Retinal pigment epithelial cell (primary cell): Measurements from ENCODE around the gene PPP2R5D.
A peak's percentile ranks its signal among the peaks of the same experiment; 100 is the strongest.

Experiments used
- DNase-seq: peaks from one replicate; pipeline ENCODE4 v3.0.0-alpha.2; 2010; ENCODE audit warnings: low read depth
- H3K4me3 ChIP-seq: 2 replicates; pipeline ENCODE4 v1.5.1; 2011; ENCODE audit warnings: mild to moderate bottlenecking, low read length, control low read depth, moderate library complexity
- CTCF ChIP-seq: conservative IDR thresholded peaks from 2 replicates; pipeline ENCODE4 v1.5.1; 2011; ENCODE audit warnings: low read depth, low read length, control low read depth, inconsistent platforms

Gene PPP2R5D

GRCh38 chr6:43016943-43017334 is 32.6 kb downstream of the PPP2R5D start:
- no peak overlapping the region for H3K4me3 ChIP-seq
- TF ChIP-seq CTCF: no peak
- DNase-seq: no peak

GRCh38 chr6:43019152-43019551 is 34.8 kb downstream of the PPP2R5D start:
- no peak overlapping the region for H3K4me3 ChIP-seq
- no peak for DNase-seq
- no peak for TF ChIP-seq CTCF

GRCh38 chr6:43020052-43020705 is 35.8 kb downstream of the PPP2R5D start:
- no peak for TF ChIP-seq CTCF
- DNase-seq: no peak
- H3K4me3 ChIP-seq: no peak overlapping the region

- no peak for TF ChIP-seq CTCF
- no peak for DNase-seq
- peak overlapping the region; percentile 75 for H3K4me3 ChIP-seq
Measured at GRCh38 chr6:43020847-43021246, 36.5 kb downstream of the PPP2R5D start.

GRCh38 chr6:43021270-43022047 is 37.1 kb downstream of the PPP2R5D start, which contains the start of gene RRP36:
Gene RRP36 (plus strand): TSS chr6:43021623. CDS start chr6:43021655, 32 bp downstream.
- no peak for DNase-seq
- H3K4me3 ChIP-seq: peak within 1 kb of the TSS; percentile 75
- TF ChIP-seq CTCF: no peak

GRCh38 chr6:43024436-43024835 is 40.1 kb downstream of the PPP2R5D start:
- no peak for DNase-seq
- TF ChIP-seq CTCF: no peak
- no peak overlapping the region for H3K4me3 ChIP-seq

GRCh38 chr6:43026365-43026764 is 42.0 kb downstream of the PPP2R5D start:
- TF ChIP-seq CTCF: no peak

More at GRCh38 chr6:43026365-43026764, 42.0 kb downstream of the PPP2R5D start:
- no peak for DNase-seq
- no peak overlapping the region for H3K4me3 ChIP-seq
